Body of pancreas (tissue), 4 donors: Measurements from ENCODE around the gene AP1G1. TPM values are rescaled to one million over a fixed set of nuclear protein-coding genes. Genes with fewer than 3 reads are reported as not detected.

Experiments used
- ATAC-seq: fragments of 150-250 bp; one replicate; pipeline ENCODE4 v1.9.1; 2016
- DNase-seq, 4 donors: peaks; one replicate each; pipeline ENCODE4 v3.0.0-alpha.2; 2019
- H3K27ac ChIP-seq, 4 donors: fragments of 200-600 bp; sonication (generic); 1 replicate in 3 of 4; 2 replicates in 1 of 4; pipeline versions ENCODE4 v1.5.1 to v1.6.1; 2016 to 2019; ENCODE audit warnings: mild to moderate bottlenecking in 1 of 4, mixed read lengths in 1 of 4, moderate library complexity in 1 of 4
- H3K27me3 ChIP-seq, 2 donors: fragments of 200-600 bp; sonication (generic); one replicate each; pipeline ENCODE4 v1.6.0; 2016; ENCODE audit warnings: mild to moderate bottlenecking in 1 of 2
- H3K36me3 ChIP-seq, 2 donors: fragments of 200-600 bp; sonication (generic); replicated peaks in 1 of 2; 2 replicates each; pipeline ENCODE4 v1.5.1; 2016; ENCODE audit warnings: low read depth in 2 of 2; ENCODE audit not compliant: insufficient read depth in 1 of 2
- H3K4me1 ChIP-seq: fragments of 200-600 bp; sonication (generic); one replicate; pipeline ENCODE4 v1.6.0; 2016
- H3K4me3 ChIP-seq, 2 donors: fragments of 200-600 bp; sonication (generic); 1 replicate in 1 of 2; 2 replicates in 1 of 2; pipeline ENCODE4 v1.5.1; 2016 to 2019
- H3K9me3 ChIP-seq, 3 donors: fragments of 200-600 bp; sonication (generic); 1 replicate in 2 of 3; 2 replicates in 1 of 3; pipeline ENCODE4 v1.5.1; 2016
- POLR2A ChIP-seq, 3 donors: fragments of 450-650 bp; IDR thresholded peaks; one replicate each; pipeline ENCODE4 v1.6.1; 2016; ENCODE audit warnings: antibody characterized with exemption in 3 of 3, mild to moderate bottlenecking in 2 of 3
- WGBS, 2 donors: methylation state at CpG; one replicate each; pipeline ENCODE4 v1.1.5; 2017; 5-methylcytosine and 5-hydroxymethylcytosine counted together
- intact Hi-C: fragments of 100-400 bp; cut with DNase I; formaldehyde crosslinking; loops from one replicate; pipeline ENCODE4 v1.15.1; 2023
- total RNA-seq, 2 donors: library from RNA; depleted of rRNA; stranded (reverse); fragments of >200 nt; gene quantifications; one replicate each; pipeline ENCODE4 v1.1.0, GENCODE V29; 2016
- TF ChIP-seq, protein P1 (sequence below), 7 experiments: fragments of 450-650 bp in 4 of 7; fragments of 200-600 bp in 3 of 7; sonication (generic) in 3 of 7; IDR thresholded peaks; one replicate each; pipeline ENCODE4 v1.5.1; 2016 to 2019; ENCODE audit warnings: antibody characterized with exemption in 7 of 7

The AP1G1 gene
- total RNA-seq, 2 donors from 2014 or later, result 58.1 to 84.7 TPM

DNA sequence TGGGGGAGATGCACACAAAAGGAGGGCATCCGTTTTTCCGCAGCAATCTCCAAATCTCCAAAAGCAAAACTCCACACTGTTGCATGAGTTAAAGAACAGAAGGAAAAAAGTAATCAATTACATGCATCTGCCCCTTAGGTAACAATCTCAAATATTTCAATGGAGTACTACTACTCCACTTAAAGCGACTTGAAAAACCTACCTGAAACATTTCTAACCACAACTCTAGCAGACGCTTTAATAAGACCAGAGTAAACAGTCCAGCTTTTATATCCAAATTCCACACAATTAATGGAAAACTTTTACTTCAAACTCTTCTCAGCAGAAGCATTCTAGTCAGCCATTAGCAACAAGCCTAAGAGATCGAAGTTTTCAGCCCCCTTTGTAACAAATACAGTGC, 29.9 kb downstream of the AP1G1 start:
- Histone ChIP-seq H3K27me3 (no peaks in the 10 kb centered on the region), H3K27ac (no peak overlapping the region), H3K36me3 (peaks cover 0 to 5% of the 10 kb centered on the region in 2 donors), H3K4me3 (no peak overlapping the region), H3K9me3 (no peaks in the 10 kb centered on the region), H3K4me1 (peaks cover 20% of the 10 kb centered on the region)
- DNase-seq, result no peak
- ATAC-seq, result no peak
- TF ChIP-seq, protein P1, sequence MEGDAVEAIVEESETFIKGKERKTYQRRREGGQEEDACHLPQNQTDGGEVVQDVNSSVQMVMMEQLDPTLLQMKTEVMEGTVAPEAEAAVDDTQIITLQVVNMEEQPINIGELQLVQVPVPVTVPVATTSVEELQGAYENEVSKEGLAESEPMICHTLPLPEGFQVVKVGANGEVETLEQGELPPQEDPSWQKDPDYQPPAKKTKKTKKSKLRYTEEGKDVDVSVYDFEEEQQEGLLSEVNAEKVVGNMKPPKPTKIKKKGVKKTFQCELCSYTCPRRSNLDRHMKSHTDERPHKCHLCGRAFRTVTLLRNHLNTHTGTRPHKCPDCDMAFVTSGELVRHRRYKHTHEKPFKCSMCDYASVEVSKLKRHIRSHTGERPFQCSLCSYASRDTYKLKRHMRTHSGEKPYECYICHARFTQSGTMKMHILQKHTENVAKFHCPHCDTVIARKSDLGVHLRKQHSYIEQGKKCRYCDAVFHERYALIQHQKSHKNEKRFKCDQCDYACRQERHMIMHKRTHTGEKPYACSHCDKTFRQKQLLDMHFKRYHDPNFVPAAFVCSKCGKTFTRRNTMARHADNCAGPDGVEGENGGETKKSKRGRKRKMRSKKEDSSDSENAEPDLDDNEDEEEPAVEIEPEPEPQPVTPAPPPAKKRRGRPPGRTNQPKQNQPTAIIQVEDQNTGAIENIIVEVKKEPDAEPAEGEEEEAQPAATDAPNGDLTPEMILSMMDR (IDR thresholded peaks at IDR 0.05), result no peak
- no peak for TF ChIP-seq POLR2A (IDR thresholded peaks at IDR 0.05)
- intact Hi-C loops, result no loop called here
- WGBS, 2 donors, result 72 to 78% methylated on average over 5 of the region's 5 CpGs

DNA sequence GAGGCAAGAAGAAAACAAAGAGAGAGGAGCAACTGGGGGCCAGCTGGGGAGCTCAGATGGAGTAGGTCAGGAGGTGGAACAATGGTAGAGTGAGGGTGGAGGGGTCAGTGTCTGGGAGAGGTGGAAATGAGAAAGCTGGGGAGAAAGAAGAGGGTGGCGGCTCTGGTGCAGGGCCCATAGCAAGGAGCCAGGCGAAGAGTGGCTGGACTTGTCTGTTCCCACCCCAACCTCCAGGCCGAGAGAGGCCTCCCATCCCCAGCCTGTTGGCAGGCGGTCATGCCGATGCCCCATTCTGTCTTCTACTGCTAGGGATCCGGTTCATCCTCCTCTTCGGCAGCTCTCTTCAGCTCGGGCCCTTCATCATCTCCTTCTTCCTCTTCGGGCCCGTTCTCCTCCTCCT, 31.3 kb downstream of the AP1G1 start:
- 94 to 96% methylated on average over 10 of the region's 10 CpGs for WGBS, 2 donors
- Histone ChIP-seq H3K27me3 (no peaks in the 10 kb centered on the region), H3K4me3 (no peak overlapping the region), H3K36me3 (peaks cover 0 to 10% of the 10 kb centered on the region in 2 donors), H3K9me3 (no peaks in the 10 kb centered on the region), H3K4me1 (peaks cover 16% of the 10 kb centered on the region), H3K27ac (no peak overlapping the region)
- no peak for DNase-seq
- TF ChIP-seq, protein P1 (IDR thresholded peaks at IDR 0.05), result no peak
- TF ChIP-seq POLR2A (IDR thresholded peaks at IDR 0.05), result no peak
- no peak for ATAC-seq
- intact Hi-C loops, result no loop called here

DNA sequence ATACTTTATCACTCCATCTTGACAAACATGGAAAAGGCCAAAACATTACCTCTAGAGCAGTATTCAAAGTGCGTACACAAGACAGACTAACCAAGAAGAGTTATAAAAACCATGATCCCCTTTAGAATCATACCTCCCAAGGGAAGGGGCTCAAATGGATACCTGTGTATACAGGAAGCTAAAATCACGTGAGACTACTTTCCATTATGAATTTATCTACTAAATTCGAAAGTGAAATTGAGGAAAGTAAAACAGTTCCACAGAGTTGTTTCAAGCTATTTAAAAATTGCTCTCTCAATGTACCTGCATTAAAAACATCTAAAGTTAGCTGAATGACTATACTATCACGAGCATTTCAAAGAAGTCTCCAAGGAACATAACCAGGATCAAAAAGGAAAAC, 32.7 kb downstream of the AP1G1 start:
- TF ChIP-seq, protein P1 (IDR thresholded peaks at IDR 0.05), result no peak
- no peak for TF ChIP-seq POLR2A (IDR thresholded peaks at IDR 0.05)
- ATAC-seq, result no peak
- no peaks in the 10 kb centered on the region for H3K27me3 ChIP-seq
- H3K36me3 ChIP-seq, result peaks cover 0 to 10% of the 10 kb centered on the region in 2 donors
- no peak for DNase-seq
- H3K27ac ChIP-seq, result no peak overlapping the region
- H3K9me3 ChIP-seq, result no peaks in the 10 kb centered on the region
- intact Hi-C loops, result no loop called here
- 76 to 81% methylated on average over 4 of the region's 4 CpGs for WGBS, 2 donors
- H3K4me1 ChIP-seq, result peaks cover 4% of the 10 kb centered on the region
- H3K4me3 ChIP-seq, result no peak overlapping the region

DNA sequence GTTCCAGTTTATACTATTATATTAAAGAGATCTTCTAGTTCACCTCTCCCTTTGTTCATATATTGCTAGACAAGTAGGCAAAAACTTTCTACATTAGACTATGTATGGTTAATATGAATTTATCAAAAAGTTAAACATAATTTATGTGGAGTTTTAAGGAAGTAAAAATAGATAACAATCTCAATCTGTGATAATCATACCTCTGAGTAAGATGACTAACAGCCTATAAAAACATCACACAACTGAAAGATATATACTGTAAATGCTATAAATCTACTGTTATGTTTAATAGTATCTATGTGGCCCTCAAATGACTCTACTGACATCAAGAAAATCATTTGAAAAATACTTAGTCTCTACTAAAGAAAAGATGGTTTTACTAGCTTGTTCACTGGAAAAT, 37.1 kb downstream of the AP1G1 start:
- no peak overlapping the region for H3K4me3 ChIP-seq
- peaks cover 0 to 14% of the 10 kb centered on the region in 2 donors for H3K36me3 ChIP-seq
- no peak overlapping the region for H3K27ac ChIP-seq
- TF ChIP-seq POLR2A (IDR thresholded peaks at IDR 0.05), result no peak
- TF ChIP-seq, protein P1 (IDR thresholded peaks at IDR 0.05), result no peak
- H3K4me1 ChIP-seq, result peaks cover 10% of the 10 kb centered on the region
- intact Hi-C loops, result no loop called here
- no peak for DNase-seq
- no peaks in the 10 kb centered on the region for H3K9me3 ChIP-seq
- no peaks in the 10 kb centered on the region for H3K27me3 ChIP-seq
- no peak for ATAC-seq

DNA sequence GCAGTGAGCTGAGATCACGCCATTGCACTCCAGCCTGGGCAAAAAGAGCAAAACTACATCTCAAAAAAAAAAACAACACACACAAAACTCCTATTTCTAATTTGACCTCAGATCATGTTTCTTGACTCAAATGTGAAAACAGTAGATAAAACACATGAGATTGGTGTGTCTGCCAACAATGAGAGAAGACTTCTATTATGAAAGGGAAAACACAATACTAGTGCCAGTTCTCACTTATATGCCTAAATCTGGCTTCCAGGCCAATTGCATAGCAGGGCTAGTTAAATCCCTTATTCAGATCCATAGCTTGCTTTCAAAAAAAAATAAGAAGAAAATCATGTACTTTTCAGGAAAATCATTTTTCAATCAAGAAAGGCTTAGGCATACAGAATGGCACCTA, 39.4 kb downstream of the AP1G1 start:
- no peak overlapping the region for H3K27ac ChIP-seq
- H3K4me1 ChIP-seq, result peaks cover 10% of the 10 kb centered on the region
- no peaks in the 10 kb centered on the region for H3K9me3 ChIP-seq
- no peak for TF ChIP-seq POLR2A (IDR thresholded peaks at IDR 0.05)
- TF ChIP-seq, protein P1 (IDR thresholded peaks at IDR 0.05), result no peak
- ATAC-seq, result no peak
- H3K27me3 ChIP-seq, result no peaks in the 10 kb centered on the region
- 92 to 96% methylated on average over 1 of the region's 1 CpG for WGBS, 2 donors
- intact Hi-C loops, result no loop called here
- H3K4me3 ChIP-seq, result no peak overlapping the region
- DNase-seq, result no peak
- H3K36me3 ChIP-seq, result peaks cover 0 to 14% of the 10 kb centered on the region in 2 donors
